H9 (cell line): ENCODE data around the gene ANO6. TPM values are rescaled to one million over a fixed set of nuclear protein-coding genes. Genes with fewer than 3 reads are reported as not detected.

Experiments
- DNase-seq: peaks from one replicate; pipeline ENCODE4 v3.0.0-alpha.2; 2017
- H2AFZ ChIP-seq: one replicate; pipeline ENCODE4 v1.6.1; 2013; ENCODE audit warnings: mild to moderate bottlenecking, low read length, control low read depth, moderate library complexity
- H2AK5ac ChIP-seq: 2 replicates; pipeline ENCODE4 v1.6.1; 2013; ENCODE audit warnings: low read length, control low read depth, mixed read lengths; ENCODE audit not compliant: insufficient read length
- H2BK120ac ChIP-seq: one replicate; pipeline ENCODE4 v1.6.1; 2013; ENCODE audit warnings: low read depth, mild to moderate bottlenecking, low read length, control low read depth, inconsistent platforms; ENCODE audit not compliant: poor library complexity, severe bottlenecking
- H2BK12ac ChIP-seq: 2 replicates; pipeline ENCODE4 v1.6.1; 2013; ENCODE audit warnings: low read length, control low read depth, mixed read lengths, low read depth; ENCODE audit not compliant: insufficient read length
- H2BK15ac ChIP-seq: 2 replicates; pipeline ENCODE4 v1.6.1; 2013; ENCODE audit warnings: low read depth, low read length, control low read depth
- H2BK20ac ChIP-seq: one replicate; pipeline ENCODE4 v1.6.1; 2013; ENCODE audit warnings: low read depth, mild to moderate bottlenecking, low read length, control low read depth, inconsistent platforms; ENCODE audit not compliant: poor library complexity, severe bottlenecking
- H2BK5ac ChIP-seq: 2 replicates; pipeline ENCODE4 v1.6.1; 2013; ENCODE audit warnings: low read length, control low read depth, mixed read lengths; ENCODE audit not compliant: insufficient read length
- H3K14ac ChIP-seq: 2 replicates; pipeline ENCODE4 v1.6.1; 2013; ENCODE audit warnings: low read length, control low read depth; ENCODE audit not compliant: insufficient read depth
- H3K18ac ChIP-seq: 2 replicates; pipeline ENCODE4 v1.6.1; 2013; ENCODE audit warnings: low read depth, mild to moderate bottlenecking, mixed read lengths, low read length, control low read depth; ENCODE audit not compliant: insufficient read length
- H3K23ac ChIP-seq: 2 replicates; pipeline ENCODE4 v1.6.1; 2013; ENCODE audit warnings: low read length, control low read depth, mixed read lengths, low read depth; ENCODE audit not compliant: insufficient read length
- H3K23me2 ChIP-seq: 2 replicates; pipeline ENCODE4 v1.6.1; 2013; ENCODE audit warnings: low read depth, mild to moderate bottlenecking, mixed read lengths, low read length, control low read depth; ENCODE audit not compliant: insufficient read length, poor library complexity, severe bottlenecking
- H3K27ac ChIP-seq: 2 replicates; pipeline ENCODE4 v1.5.1; 2013; ENCODE audit warnings: low read length, control low read depth, mixed read lengths, low read depth; ENCODE audit not compliant: insufficient read length
- H3K27me3 ChIP-seq: 2 replicates; pipeline ENCODE4 v1.6.1; 2013; ENCODE audit warnings: low read length, control low read depth, inconsistent platforms; ENCODE audit not compliant: insufficient read depth
- H3K4ac ChIP-seq: 2 replicates; pipeline ENCODE4 v1.6.1; 2013; ENCODE audit warnings: low read depth, mild to moderate bottlenecking, control low read depth, inconsistent platforms, low read length, moderate library complexity
- H3K4me1 ChIP-seq: 2 replicates; pipeline ENCODE4 v1.6.1; 2013; ENCODE audit warnings: low read length, control low read depth, inconsistent platforms; ENCODE audit not compliant: insufficient read depth
- H3K4me2 ChIP-seq: 2 replicates; pipeline ENCODE4 v1.6.1; 2013; ENCODE audit warnings: low read length, control low read depth, mixed read lengths; ENCODE audit not compliant: insufficient read length, insufficient read depth
- H3K56ac ChIP-seq: 2 replicates; pipeline ENCODE4 v1.6.1; 2013; ENCODE audit warnings: low read depth, mild to moderate bottlenecking, mixed read lengths, low read length, control low read depth; ENCODE audit not compliant: insufficient read length
- H3K79me1 ChIP-seq: 2 replicates; pipeline ENCODE4 v1.6.1; 2013; ENCODE audit warnings: low read depth, mild to moderate bottlenecking, moderate library complexity, low read length, control low read depth, inconsistent platforms; ENCODE audit not compliant: insufficient read depth, poor library complexity, severe bottlenecking
- H3K79me2 ChIP-seq: 2 replicates; pipeline ENCODE4 v1.6.1; 2013; ENCODE audit warnings: low read length, control low read depth, inconsistent platforms; ENCODE audit not compliant: insufficient read depth
- H3K9ac ChIP-seq: 2 replicates; pipeline ENCODE4 v1.6.1; 2013; ENCODE audit warnings: low read length, control low read depth, mixed read lengths; ENCODE audit not compliant: insufficient read length; ENCODE audit errors: extremely low read depth
- H3K9me3 ChIP-seq: one replicate; pipeline ENCODE4 v1.6.1; 2013; ENCODE audit warnings: low read depth, low read length, inconsistent platforms; ENCODE audit not compliant: control insufficient read depth
- H3T11ph ChIP-seq: one replicate; pipeline ENCODE4 v1.6.1; 2013; ENCODE audit warnings: mild to moderate bottlenecking, low read length, control low read depth, inconsistent platforms
- H4K20me1 ChIP-seq: one replicate; pipeline ENCODE4 v1.6.1; 2013; ENCODE audit not compliant: control insufficient read depth, insufficient read length, insufficient read depth
- H4K5ac ChIP-seq: 2 replicates; pipeline ENCODE4 v1.6.1; 2013; ENCODE audit warnings: low read depth, mild to moderate bottlenecking, mixed read lengths, low read length, control low read depth; ENCODE audit not compliant: insufficient read length
- H4K8ac ChIP-seq: replicated peaks from 2 replicates; pipeline ENCODE4 v1.6.1; 2013; ENCODE audit warnings: low read length, control low read depth, mixed read lengths, low read depth; ENCODE audit not compliant: insufficient read length
- H4K91ac ChIP-seq: 2 replicates; pipeline ENCODE4 v1.6.1; 2013; ENCODE audit warnings: low read depth, mild to moderate bottlenecking, moderate library complexity, mixed read lengths, low read length, control low read depth; ENCODE audit not compliant: insufficient read length
- H3K27ac Mint-ChIP-seq, 3 experiments: 2 replicates in 2 of 3; 3 replicates in 1 of 3; pipeline ENCODE4 v1.8.0; 2020 to 2021; ENCODE audit warnings: mixed read lengths in 3 of 3, mild to moderate bottlenecking in 1 of 3, moderate library complexity in 1 of 3
- H3K27me3 Mint-ChIP-seq: 2 replicates; pipeline ENCODE4 v1.8.0; 2021; ENCODE audit warnings: low read depth, mild to moderate bottlenecking, moderate library complexity, mixed read lengths
- H3K36me3 Mint-ChIP-seq, 3 experiments: 2 replicates in 2 of 3; 3 replicates in 1 of 3; pipeline ENCODE4 v1.8.0; 2020 to 2021; ENCODE audit warnings: low read depth in 3 of 3, mixed read lengths in 3 of 3; ENCODE audit not compliant: insufficient read depth in 1 of 3
- H3K4me1 Mint-ChIP-seq, 2 experiments: 2 replicates each; pipeline ENCODE4 v1.8.0; 2020; ENCODE audit warnings: mixed read lengths in 2 of 2
- H3K4me3 Mint-ChIP-seq, 2 experiments: 2 replicates in 1 of 2; 3 replicates in 1 of 2; pipeline ENCODE4 v1.8.0; 2020 to 2021; ENCODE audit warnings: mild to moderate bottlenecking in 2 of 2, mixed read lengths in 2 of 2, moderate library complexity in 1 of 2
- H3K9me3 Mint-ChIP-seq, 2 experiments: 2 replicates in 1 of 2; 3 replicates in 1 of 2; pipeline ENCODE4 v1.8.0; 2020; ENCODE audit warnings: mild to moderate bottlenecking in 2 of 2, mixed read lengths in 2 of 2, moderate library complexity in 1 of 2
- CTCF ChIP-seq: fragments of 200-600 bp; sonication (generic); conservative IDR thresholded peaks from 3 replicates; pipeline ENCODE4 v1.8.0; 2021; ENCODE audit warnings: antibody characterized with exemption, mild to moderate bottlenecking
- WGBS: extraction: QIAGEN DNeasy Blood & Tissue Kit; methylation state at CpG from one replicate; pipeline ENCODE4 v1.1.7; 2013; ENCODE audit warnings: missing lambda C conversion rate, low lambda C conversion rate, mixed read lengths; ENCODE audit not compliant: insufficient read length; ENCODE audit errors: extremely low coverage; 5-methylcytosine and 5-hydroxymethylcytosine counted together
- total RNA-seq: library from RNA; stranded (reverse); gene quantifications from 2 replicates; pipeline ENCODE4 v1.2.1, GENCODE V29; 2021

The ANO6 gene
- total RNA-seq, 1 experiment from 2014 or later: 24.3 TPM

GRCh38 chr12:45435945-45436710 lies 220.2 kb downstream of the ANO6 start:
- Histone ChIP-seq H2BK120ac (no peak overlapping the region), H3K9me3 (no peaks in the 10 kb centered on the region), H2BK5ac (no peak overlapping the region), H3K23me2 (no peaks in the 10 kb centered on the region), H3K14ac (no peak overlapping the region), H3K18ac (no peak overlapping the region), H3K27ac (no peak overlapping the region), H3K9ac (no peak overlapping the region), H4K91ac (no peak overlapping the region), H3K23ac (no peak overlapping the region), H3K4ac (no peak overlapping the region), H2BK20ac (no peak overlapping the region), H4K5ac (no peak overlapping the region), H3K79me1 (no peaks in the 10 kb centered on the region), H3T11ph (no peak overlapping the region), H2AFZ (no peak overlapping the region), H2AK5ac (no peak overlapping the region), H3K4me1 (peaks cover 4% of the 10 kb centered on the region; the same call in 1 of the 2 replicates), H3K4me2 (no peak overlapping the region), H4K8ac (no peak overlapping the region), H2BK12ac (no peak overlapping the region), H3K79me2 (no peaks in the 10 kb centered on the region), H3K56ac (no peak overlapping the region), H3K27me3 (no peaks in the 10 kb centered on the region), H2BK15ac (no peak overlapping the region), H4K20me1 (no peaks in the 10 kb centered on the region)
- Mint-ChIP-seq H3K4me3 (no peak overlapping the region), H3K36me3 (peaks cover 1 to 4% (median 1%) of the 10 kb centered on the region in 3 experiments), H3K27me3 (peaks cover 40% of the 10 kb centered on the region), H3K4me1 (peaks cover 40% of the 10 kb centered on the region in 2 experiments), H3K9me3 (peaks cover under 1 to 4% of the 10 kb centered on the region in 2 experiments; a peak in 4 of 5 replicates), H3K27ac (no peak overlapping the region)
- no CpG with 5 or more reads among the region's 3 CpGs for WGBS
- no peak for TF ChIP-seq CTCF
- DNase-seq: no peak
